Measurements from ENCODE around the gene EI24. TPM values are rescaled to one million over a fixed set of nuclear protein-coding genes. Genes with fewer than 3 reads are reported as not detected.

The EI24 gene
- total and polyA plus RNA-seq, 9 of the 15 experiments (the other 6 are each of a cell fraction or from before 2014, with no cell fraction given): 50.4 to 260 (median 168) TPM

DNA sequence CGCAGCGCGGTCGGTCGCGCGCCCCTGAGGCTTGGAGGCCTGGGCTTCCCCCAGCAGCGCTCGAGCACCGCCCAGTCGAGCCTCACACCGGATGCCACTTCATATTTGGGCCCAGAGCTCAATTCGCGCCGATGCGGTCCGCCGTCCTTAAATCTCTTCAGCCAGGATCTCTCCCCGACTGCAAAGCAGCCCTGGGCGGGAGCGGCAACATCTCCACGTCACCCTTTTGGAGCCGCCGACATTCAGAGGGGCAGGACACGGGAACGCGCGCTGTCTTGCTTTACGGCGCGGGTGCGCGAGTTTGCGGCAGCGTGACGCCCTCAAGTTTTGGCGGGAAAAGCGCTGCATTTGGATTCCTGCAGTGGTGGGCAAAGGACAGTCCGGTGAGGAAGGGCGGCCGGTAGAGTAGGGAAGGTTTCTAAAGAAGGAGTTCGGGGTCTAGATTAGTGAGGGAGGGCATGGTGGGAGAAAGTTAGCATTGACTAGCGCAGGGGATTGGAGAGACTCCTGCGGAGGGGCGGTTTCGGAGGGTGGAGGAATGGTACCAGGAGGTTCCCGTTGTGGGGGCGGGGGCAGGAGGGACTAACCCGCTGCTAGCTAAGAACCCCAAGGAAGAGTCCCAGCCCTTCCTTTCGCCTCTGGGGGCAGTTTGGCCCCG is 56.5 kb downstream of the EI24 start (continued):
- TF ChIP-seq CCNT2 (IDR thresholded peaks at IDR 0.05; ENCODE audit: borderline replicate concordance, extremely low read depth, insufficient read length, low read depth, low read length): peak; percentile 15
- no peak for TF ChIP-seq SMAD2 (IDR thresholded peaks at IDR 0.05; ENCODE audit: low read depth, low read length)
- TF ChIP-seq POLR3A (IDR thresholded peaks at IDR 0.05; ENCODE audit: borderline replicate concordance, extremely low read depth, insufficient read depth, insufficient read length): no peak
- peak; percentile 75 for TF ChIP-seq MYC (IDR thresholded peaks at IDR 0.05; ENCODE audit: low read depth, low read length)
- no peak for TF ChIP-seq MYC (CRISPR knock-in tag; IDR thresholded peaks at IDR 0.05; ENCODE audit: borderline replicate concordance, low read depth)
- peak; percentile 73 for TF ChIP-seq GABPA (tag; conservative IDR thresholded peaks at IDR 0.05; ENCODE audit: low read depth)
- no peak for TF ChIP-seq MAFF (IDR thresholded peaks at IDR 0.05; ENCODE audit: low read length)
- TF ChIP-seq, protein P1, sequence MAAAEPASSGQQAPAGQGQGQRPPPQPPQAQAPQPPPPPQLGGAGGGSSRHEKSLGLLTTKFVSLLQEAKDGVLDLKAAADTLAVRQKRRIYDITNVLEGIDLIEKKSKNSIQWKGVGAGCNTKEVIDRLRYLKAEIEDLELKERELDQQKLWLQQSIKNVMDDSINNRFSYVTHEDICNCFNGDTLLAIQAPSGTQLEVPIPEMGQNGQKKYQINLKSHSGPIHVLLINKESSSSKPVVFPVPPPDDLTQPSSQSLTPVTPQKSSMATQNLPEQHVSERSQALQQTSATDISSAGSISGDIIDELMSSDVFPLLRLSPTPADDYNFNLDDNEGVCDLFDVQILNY (CRISPR knock-in tag; IDR thresholded peaks at IDR 0.05): peak; percentile 96
- TF ChIP-seq, protein P2, sequence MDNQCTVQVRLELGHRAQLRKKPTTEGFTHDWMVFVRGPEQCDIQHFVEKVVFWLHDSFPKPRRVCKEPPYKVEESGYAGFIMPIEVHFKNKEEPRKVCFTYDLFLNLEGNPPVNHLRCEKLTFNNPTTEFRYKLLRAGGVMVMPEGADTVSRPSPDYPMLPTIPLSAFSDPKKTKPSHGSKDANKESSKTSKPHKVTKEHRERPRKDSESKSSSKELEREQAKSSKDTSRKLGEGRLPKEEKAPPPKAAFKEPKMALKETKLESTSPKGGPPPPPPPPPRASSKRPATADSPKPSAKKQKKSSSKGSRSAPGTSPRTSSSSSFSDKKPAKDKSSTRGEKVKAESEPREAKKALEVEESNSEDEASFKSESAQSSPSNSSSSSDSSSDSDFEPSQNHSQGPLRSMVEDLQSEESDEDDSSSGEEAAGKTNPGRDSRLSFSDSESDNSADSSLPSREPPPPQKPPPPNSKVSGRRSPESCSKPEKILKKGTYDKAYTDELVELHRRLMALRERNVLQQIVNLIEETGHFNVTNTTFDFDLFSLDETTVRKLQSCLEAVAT (IDR thresholded peaks at IDR 0.05): peak; percentile 59 to 87; a peak in 3 of 4 replicates
- TF ChIP-seq SRSF9 (IDR thresholded peaks at IDR 0.05; ENCODE audit: borderline replicate concordance, low read depth, low read length): no peak
- TF ChIP-seq HDAC1 (IDR thresholded peaks at IDR 0.05): peak in 1 of 2 experiments; percentile 96; a peak in 2 of 4 replicates
- TF ChIP-seq, protein P3, sequence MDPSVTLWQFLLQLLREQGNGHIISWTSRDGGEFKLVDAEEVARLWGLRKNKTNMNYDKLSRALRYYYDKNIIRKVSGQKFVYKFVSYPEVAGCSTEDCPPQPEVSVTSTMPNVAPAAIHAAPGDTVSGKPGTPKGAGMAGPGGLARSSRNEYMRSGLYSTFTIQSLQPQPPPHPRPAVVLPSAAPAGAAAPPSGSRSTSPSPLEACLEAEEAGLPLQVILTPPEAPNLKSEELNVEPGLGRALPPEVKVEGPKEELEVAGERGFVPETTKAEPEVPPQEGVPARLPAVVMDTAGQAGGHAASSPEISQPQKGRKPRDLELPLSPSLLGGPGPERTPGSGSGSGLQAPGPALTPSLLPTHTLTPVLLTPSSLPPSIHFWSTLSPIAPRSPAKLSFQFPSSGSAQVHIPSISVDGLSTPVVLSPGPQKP (CRISPR knock-in tag; IDR thresholded peaks at IDR 0.05): no peak
- TF ChIP-seq RAD51 (IDR thresholded peaks at IDR 0.05; ENCODE audit: borderline replicate concordance, low read depth): peak; percentile 27; the same call in 1 of the 2 replicates
- peak; percentile 39; the same call in 1 of the 2 replicates for TF ChIP-seq ZEB2 (IDR thresholded peaks at IDR 0.05)
- TF ChIP-seq SMAD4 (CRISPR knock-in tag; conservative IDR thresholded peaks at IDR 0.05): no peak
- TF ChIP-seq, protein P4, sequence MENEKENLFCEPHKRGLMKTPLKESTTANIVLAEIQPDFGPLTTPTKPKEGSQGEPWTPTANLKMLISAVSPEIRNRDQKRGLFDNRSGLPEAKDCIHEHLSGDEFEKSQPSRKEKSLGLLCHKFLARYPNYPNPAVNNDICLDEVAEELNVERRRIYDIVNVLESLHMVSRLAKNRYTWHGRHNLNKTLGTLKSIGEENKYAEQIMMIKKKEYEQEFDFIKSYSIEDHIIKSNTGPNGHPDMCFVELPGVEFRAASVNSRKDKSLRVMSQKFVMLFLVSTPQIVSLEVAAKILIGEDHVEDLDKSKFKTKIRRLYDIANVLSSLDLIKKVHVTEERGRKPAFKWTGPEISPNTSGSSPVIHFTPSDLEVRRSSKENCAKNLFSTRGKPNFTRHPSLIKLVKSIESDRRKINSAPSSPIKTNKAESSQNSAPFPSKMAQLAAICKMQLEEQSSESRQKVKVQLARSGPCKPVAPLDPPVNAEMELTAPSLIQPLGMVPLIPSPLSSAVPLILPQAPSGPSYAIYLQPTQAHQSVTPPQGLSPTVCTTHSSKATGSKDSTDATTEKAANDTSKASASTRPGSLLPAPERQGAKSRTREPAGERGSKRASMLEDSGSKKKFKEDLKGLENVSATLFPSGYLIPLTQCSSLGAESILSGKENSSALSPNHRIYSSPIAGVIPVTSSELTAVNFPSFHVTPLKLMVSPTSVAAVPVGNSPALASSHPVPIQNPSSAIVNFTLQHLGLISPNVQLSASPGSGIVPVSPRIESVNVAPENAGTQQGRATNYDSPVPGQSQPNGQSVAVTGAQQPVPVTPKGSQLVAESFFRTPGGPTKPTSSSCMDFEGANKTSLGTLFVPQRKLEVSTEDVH (IDR thresholded peaks at IDR 0.05; ENCODE audit: low read depth, partially characterized antibody): peak; percentile 100
- TF ChIP-seq COPS2 (conservative IDR thresholded peaks at IDR 0.05): no peak
- TF ChIP-seq ZNF121 (CRISPR knock-in tag; conservative IDR thresholded peaks at IDR 0.05): no peak
- TF ChIP-seq, protein P5, sequence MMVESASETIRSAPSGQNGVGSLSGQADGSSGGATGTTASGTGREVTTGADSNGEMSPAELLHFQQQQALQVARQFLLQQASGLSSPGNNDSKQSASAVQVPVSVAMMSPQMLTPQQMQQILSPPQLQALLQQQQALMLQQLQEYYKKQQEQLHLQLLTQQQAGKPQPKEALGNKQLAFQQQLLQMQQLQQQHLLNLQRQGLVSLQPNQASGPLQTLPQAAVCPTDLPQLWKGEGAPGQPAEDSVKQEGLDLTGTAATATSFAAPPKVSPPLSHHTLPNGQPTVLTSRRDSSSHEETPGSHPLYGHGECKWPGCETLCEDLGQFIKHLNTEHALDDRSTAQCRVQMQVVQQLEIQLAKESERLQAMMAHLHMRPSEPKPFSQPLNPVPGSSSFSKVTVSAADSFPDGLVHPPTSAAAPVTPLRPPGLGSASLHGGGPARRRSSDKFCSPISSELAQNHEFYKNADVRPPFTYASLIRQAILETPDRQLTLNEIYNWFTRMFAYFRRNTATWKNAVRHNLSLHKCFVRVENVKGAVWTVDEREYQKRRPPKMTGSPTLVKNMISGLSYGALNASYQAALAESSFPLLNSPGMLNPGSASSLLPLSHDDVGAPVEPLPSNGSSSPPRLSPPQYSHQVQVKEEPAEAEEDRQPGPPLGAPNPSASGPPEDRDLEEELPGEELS (CRISPR knock-in tag; IDR thresholded peaks at IDR 0.05; ENCODE audit: borderline replicate concordance): no peak
